HG03469 (cell line): ENCODE measurements around the gene KMT2E.
A peak's percentile ranks its signal among the peaks of the same experiment; 100 is the strongest.
"Not testable (repeated sequence)": the region's sequence is repeated elsewhere in the genome, so short reads cannot be mapped to it uniquely, and the experiment has no call there.

ENCODE experiments used
- ATAC-seq: cut with Tn5 transposase; IDR thresholded peaks from one replicate; pipeline ENCODE4 v1.9.1; 2021; ENCODE audit warnings: mild to moderate bottlenecking, moderate library complexity, moderate number of reproducible peaks; ENCODE audit not compliant: unreplicated experiment

Gene KMT2E

GRCh38 chr7:104981672-104982037, 32.4 kb upstream of the KMT2E start:
- ATAC-seq, result no peak

- no peak for ATAC-seq
Measured at GRCh38 chr7:104982308-104983075, 31.5 kb upstream of the KMT2E start.

GRCh38 chr7:104983076-104983577, 30.9 kb upstream of the KMT2E start:
- no peak for ATAC-seq

- peak; percentile 63 for ATAC-seq
Measured at GRCh38 chr7:104983578-104984539, 30.1 kb upstream of the KMT2E start.

- ATAC-seq, result no peak
Measured at GRCh38 chr7:104984585-104985258, 29.3 kb upstream of the KMT2E start.

- no peak for ATAC-seq
Measured at GRCh38 chr7:104985259-104985617, 28.8 kb upstream of the KMT2E start.

GRCh38 chr7:104986628-104987259, 27.3 kb upstream of the KMT2E start:
- ATAC-seq, result no peak

- ATAC-seq, result not testable (repeated sequence)
Measured at GRCh38 chr7:104987403-104987802, 26.6 kb upstream of the KMT2E start.

- no peak for ATAC-seq
Measured at GRCh38 chr7:104990983-104991382, 23.0 kb upstream of the KMT2E start.

- no peak for ATAC-seq
Measured at GRCh38 chr7:104992306-104992705, 21.7 kb upstream of the KMT2E start.

GRCh38 chr7:104993217-104993862, 20.7 kb upstream of the KMT2E start:
- ATAC-seq, result no peak

- no peak for ATAC-seq
Measured at GRCh38 chr7:104998040-104998752, 15.8 kb upstream of the KMT2E start.

GRCh38 chr7:105000200-105000599, 13.8 kb upstream of the KMT2E start:
- ATAC-seq, result no peak

- ATAC-seq, result no peak
Measured at GRCh38 chr7:105000927-105001336, 13.1 kb upstream of the KMT2E start.

- ATAC-seq, result no peak
Measured at GRCh38 chr7:105001652-105002184, 12.3 kb upstream of the KMT2E start.

- ATAC-seq, result no peak
Measured at GRCh38 chr7:105003275-105003674, 10.7 kb upstream of the KMT2E start.

GRCh38 chr7:105003872-105004510, 10.0 kb upstream of the KMT2E start:
- no peak for ATAC-seq

- ATAC-seq, result not testable (repeated sequence)
Measured at GRCh38 chr7:105005006-105005405, 9.0 kb upstream of the KMT2E start.

GRCh38 chr7:105005486-105005885, 8.5 kb upstream of the KMT2E start:
- ATAC-seq, result not testable (repeated sequence)
